ENCODE measurements around the gene SEZ6L. TPM values are rescaled to one million over a fixed set of nuclear protein-coding genes. Genes with fewer than 3 reads are reported as not detected.

The SEZ6L gene
- total RNA-seq, result not detected in 2 replicates

GRCh38 chr22:26169315-26170111 is at the start of gene SEZ6L:
SEZ6L (plus strand) TSS chr22:26169462; CDS start chr22:26169670, 208 bp downstream.

GRCh38 chr22:26428515-26429457 is 259.5 kb downstream of the SEZ6L start, which contains the start of gene ASPHD2:
ASPHD2 (plus strand) TSS chr22:26429260; CDS start chr22:26433616, 4,356 bp downstream.

Data from epithelial cell of alveolus of lung (primary cell).